Naive thymus-derived CD4-positive, alpha-beta T cell (primary cell): Measurements from ENCODE around the gene TIMD4. TPM values are rescaled to one million over a fixed set of nuclear protein-coding genes. Genes with fewer than 3 reads are reported as not detected.
A peak's percentile ranks its signal among the peaks of the same experiment; 100 is the strongest.

Source experiments
- ATAC-seq: fragments of 150-1000 bp; cut with Tn5 transposase; 2 replicates; pipeline ENCODE4 v1.10.0; 2021; ENCODE audit warnings: mild to moderate bottlenecking, moderate library complexity
- CTCF ChIA-PET: fragments of 350-600 bp; sonication (Branson Sonifier 250); formaldehyde crosslinking; loops from one replicate; lab custom pipeline; 2021; ENCODE audit warnings: antibody characterized with exemption; lab: Charles Lee
- POLR2A ChIA-PET: fragments of 350-600 bp; sonication (Branson Sonifier 250); formaldehyde crosslinking; loops from one replicate; lab custom pipeline; 2021; ENCODE audit warnings: antibody characterized with exemption, inconsistent platforms; lab: Charles Lee
- DNase-seq, 9 donors: peaks; one replicate each; pipeline versions ENCODE4 v3.0.0 to v3.0.0-alpha.2; 2020 to 2022; ENCODE audit warnings: mixed read lengths in 1 of 9
- H3K27ac ChIP-seq: one replicate; pipeline ENCODE4 v1.7.0; 2013; ENCODE audit warnings: mild to moderate bottlenecking, low read depth, low read length, moderate library complexity
- H3K27me3 ChIP-seq, 2 donors: one replicate each; pipeline ENCODE4 v1.7.0; 2013; ENCODE audit warnings: low read length in 2 of 2, mild to moderate bottlenecking in 2 of 2, moderate library complexity in 2 of 2; ENCODE audit not compliant: control insufficient read depth in 2 of 2, insufficient read depth in 2 of 2
- H3K36me3 ChIP-seq, 3 experiments: 1 replicate in 2 of 3; 2 replicates in 1 of 3; pipeline ENCODE4 v1.7.0; 2013; ENCODE audit warnings: low read length in 3 of 3, mild to moderate bottlenecking in 3 of 3, moderate library complexity in 1 of 3; ENCODE audit not compliant: insufficient read depth in 3 of 3, control insufficient read depth in 2 of 3
- H3K4me1 ChIP-seq, 2 donors: one replicate each; pipeline ENCODE4 v1.7.0; 2013; ENCODE audit warnings: low read length in 2 of 2, mild to moderate bottlenecking in 2 of 2, moderate library complexity in 1 of 2; ENCODE audit not compliant: control insufficient read depth in 2 of 2, insufficient read depth in 2 of 2
- H3K4me3 ChIP-seq: 2 replicates; pipeline ENCODE4 v1.7.0; 2013; ENCODE audit warnings: mild to moderate bottlenecking, low read length
- H3K9me3 ChIP-seq, 3 experiments: 1 replicate in 2 of 3; 2 replicates in 1 of 3; pipeline ENCODE4 v1.7.0; 2013; ENCODE audit warnings: low read length in 3 of 3; ENCODE audit not compliant: control insufficient read depth in 2 of 3
- H3K27ac Mint-ChIP-seq, 9 donors: one replicate each; pipeline ENCODE4 v1.8.0; 2020 to 2022; ENCODE audit warnings: mixed read lengths in 9 of 9, mild to moderate bottlenecking in 8 of 9, moderate library complexity in 5 of 9, inconsistent platforms in 2 of 9
- H3K27me3 Mint-ChIP-seq, 5 donors: one replicate each; pipeline ENCODE4 v1.8.0; 2021 to 2022; ENCODE audit warnings: mixed read lengths in 5 of 5, mild to moderate bottlenecking in 1 of 5
- H3K36me3 Mint-ChIP-seq, 5 donors: one replicate each; pipeline ENCODE4 v1.8.0; 2020 to 2022; ENCODE audit warnings: mixed read lengths in 5 of 5, mild to moderate bottlenecking in 3 of 5, inconsistent platforms in 1 of 5
- H3K4me1 Mint-ChIP-seq, 7 donors: one replicate each; pipeline ENCODE4 v1.8.0; 2020 to 2022; ENCODE audit warnings: mixed read lengths in 7 of 7, mild to moderate bottlenecking in 3 of 7, inconsistent platforms in 1 of 7
- H3K4me3 Mint-ChIP-seq, 10 donors: one replicate each; pipeline ENCODE4 v1.8.0; 2020 to 2022; ENCODE audit warnings: mild to moderate bottlenecking in 10 of 10, mixed read lengths in 10 of 10, moderate library complexity in 6 of 10, inconsistent platforms in 2 of 10
- H3K9me3 Mint-ChIP-seq, 11 donors: one replicate each; pipeline ENCODE4 v1.8.0; 2020 to 2022; ENCODE audit warnings: mixed read lengths in 11 of 11, mild to moderate bottlenecking in 4 of 11, inconsistent platforms in 1 of 11, moderate library complexity in 1 of 11
- intact Hi-C, 2 donors: fragments of 100-400 bp; cut with micrococcal nuclease; formaldehyde crosslinking; loops; one replicate each; pipeline ENCODE4 v1.15.1; 2023
- polyA plus RNA-seq, 2 donors: library from polyadenylated mRNA; unstranded; fragments of 300-500 nt; fragmentation: Illumina TruSeq; gene quantifications; one replicate each; pipeline ENCODE4 v1.2.3, GENCODE V29; 2021
- total RNA-seq, 6 experiments: library from RNA in 5 of 6; stranded (reverse) in 5 of 6; gene quantifications; 1 replicate in 5 of 6; 2 replicates in 1 of 6; pipeline ENCODE4 v1.2.3 and lab custom pipeline; 2021 to 2026

The TIMD4 gene
- total and polyA plus RNA-seq, 7 experiments from 2014 or later: 1.6 to 31.1 (median 8.5) TPM

DNA sequence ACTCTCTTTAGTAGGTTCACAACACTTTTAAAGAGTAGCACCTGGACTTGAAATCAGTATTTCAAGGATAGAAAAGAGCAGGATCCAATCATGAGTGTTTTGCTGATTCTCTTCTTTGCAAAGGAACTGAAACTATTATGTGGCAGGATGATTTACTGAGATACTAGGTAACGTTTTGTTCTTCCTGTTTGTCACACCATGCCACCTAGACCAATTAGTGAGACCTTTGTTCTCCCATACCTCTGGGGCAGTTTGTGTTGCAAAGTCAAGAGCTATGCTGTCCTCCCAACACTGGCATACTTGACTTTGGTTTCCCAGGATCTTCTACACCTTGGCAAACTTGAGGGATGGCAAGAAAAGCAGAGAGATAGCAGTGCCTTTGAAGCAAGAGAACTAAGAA lies 69.5 kb downstream of the TIMD4 start:
- no peak for DNase-seq
- peak overlapping the region in 6 of 9 donors; percentile 2 to 93 (median 58) for H3K27ac Mint-ChIP-seq
- peak overlapping the region in 5 of 10 donors; percentile 12 to 58 (median 19) for H3K4me3 Mint-ChIP-seq
- no peaks in the 10 kb centered on the region for H3K27me3 Mint-ChIP-seq
- peaks cover 0 to 32% (median 0%) of the 10 kb centered on the region in 5 donors for H3K36me3 Mint-ChIP-seq
- intact Hi-C loops: loop anchor here (2.0 to 5.0 kb wide), 3 partner anchors 19 to 419 kb away; no protein-coding TSS in a partner anchor
- Histone ChIP-seq H3K4me3 (no peak overlapping the region), H3K27me3 (no peaks in the 10 kb centered on the region), H3K36me3 (no peaks in the 10 kb centered on the region), H3K9me3 (no peaks in the 10 kb centered on the region), H3K27ac (no peak overlapping the region), H3K4me1 (peaks cover 0 to 15% of the 10 kb centered on the region in 2 donors)
- peaks cover 0 to 6% (median 0%) of the 10 kb centered on the region in 11 donors for H3K9me3 Mint-ChIP-seq
- ATAC-seq: no peak
- peaks cover 21 to 52% (median 32%) of the 10 kb centered on the region in 7 donors for H3K4me1 Mint-ChIP-seq
- ChIA-PET CTCF (interaction anchor here (0.6 to 3.2 kb wide), 8 partner anchors 20 to 428 kb away, joined by 3 to 17 read pairs (median 4); no protein-coding TSS in a partner anchor), POLR2A (interaction anchor here (1.0 kb wide), 1 partner anchor 239 kb away, joined by 6 read pairs; no protein-coding TSS in a partner anchor)

DNA sequence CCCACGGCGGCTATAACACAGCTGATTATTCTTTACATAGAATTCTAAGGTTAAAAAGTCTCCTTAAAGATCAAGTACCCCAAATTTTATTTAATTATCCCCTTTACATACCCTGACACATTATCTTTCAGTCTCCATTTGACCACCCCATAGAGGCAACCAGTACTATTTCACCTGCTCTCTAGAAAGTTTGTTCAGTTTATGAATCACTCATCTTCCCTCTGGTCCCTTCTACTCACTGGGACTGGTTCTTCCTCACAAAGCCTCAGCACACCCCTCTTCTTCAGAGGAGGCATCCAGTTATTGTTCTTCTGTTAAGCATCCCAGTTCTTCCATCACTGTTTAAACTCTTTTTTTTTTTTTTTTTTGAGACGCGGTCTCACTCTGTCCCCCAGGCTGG lies 70.2 kb downstream of the TIMD4 start:
- intact Hi-C loops: loop anchor here (1.0 to 5.0 kb wide), 5 partner anchors 20 to 419 kb away; no protein-coding TSS in a partner anchor
- no peaks in the 10 kb centered on the region for H3K9me3 ChIP-seq
- H3K36me3 Mint-ChIP-seq: peaks cover 0 to 27% (median 0%) of the 10 kb centered on the region in 5 donors
- H3K4me1 ChIP-seq: peaks cover 0 to 15% of the 10 kb centered on the region in 2 donors
- H3K9me3 Mint-ChIP-seq: peaks cover 0 to 6% (median 0%) of the 10 kb centered on the region in 11 donors
- no peak for ATAC-seq
- peak overlapping the region in 5 of 9 donors; percentile 3 to 93 (median 43) for H3K27ac Mint-ChIP-seq
- peaks cover 21 to 52% (median 32%) of the 10 kb centered on the region in 7 donors for H3K4me1 Mint-ChIP-seq
- peak overlapping the region in 2 of 10 donors; percentile 49 to 58 for H3K4me3 Mint-ChIP-seq
- H3K4me3 ChIP-seq: no peak overlapping the region
- no peak overlapping the region for H3K27ac ChIP-seq
- H3K27me3 ChIP-seq: no peaks in the 10 kb centered on the region
- no peaks in the 10 kb centered on the region for H3K27me3 Mint-ChIP-seq
- DNase-seq: no peak
- CTCF ChIA-PET: interaction anchor here (0.6 to 3.2 kb wide), 8 partner anchors 34 to 429 kb away, joined by 3 to 17 read pairs (median 4); no protein-coding TSS in a partner anchor
- no peaks in the 10 kb centered on the region for H3K36me3 ChIP-seq
- POLR2A ChIA-PET: interaction anchor here (1.2 kb wide), 1 partner anchor 250 kb away, joined by 3 read pairs; the partner anchor contains the start of gene MED7

DNA sequence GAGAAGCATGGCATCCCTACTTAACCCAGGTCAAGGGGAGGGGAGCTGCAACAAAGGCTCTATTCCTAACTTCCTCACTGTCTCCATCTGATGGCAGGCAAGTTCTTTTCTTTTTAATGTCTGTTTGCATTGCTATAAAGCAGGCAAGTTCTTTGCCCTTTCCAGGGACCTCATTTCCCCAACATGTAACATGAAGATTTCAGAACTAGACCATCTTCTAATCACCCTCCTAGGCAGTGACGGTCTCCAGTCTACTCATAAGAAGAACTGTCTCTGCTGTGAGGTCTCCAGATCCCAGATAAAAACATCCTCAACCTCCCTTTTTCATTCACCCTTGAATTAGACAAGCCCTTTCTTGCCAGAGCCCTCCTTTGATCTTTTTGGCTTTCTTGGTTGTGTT lies 70.8 kb downstream of the TIMD4 start:
- Histone ChIP-seq H3K4me1 (peaks cover 0 to 15% of the 10 kb centered on the region in 2 donors), H3K27me3 (no peaks in the 10 kb centered on the region), H3K9me3 (no peaks in the 10 kb centered on the region), H3K4me3 (no peak overlapping the region), H3K27ac (no peak overlapping the region), H3K36me3 (no peaks in the 10 kb centered on the region)
- ATAC-seq (no peak), DNase-seq (peak in 3 of 9 donors; percentile 9 to 16 (median 10))
- H3K27ac Mint-ChIP-seq: peak overlapping the region in 8 of 9 donors; percentile 3 to 93 (median 44)
- ChIA-PET POLR2A (interaction anchor here (0.5 to 1.2 kb wide), 2 partner anchors 53 to 250 kb away, joined by 3 to 4 read pairs; partner anchors contain the start of gene MED7), CTCF (interaction anchor here (0.6 to 3.2 kb wide), 8 partner anchors 35 to 249 kb away, joined by 3 to 17 read pairs (median 3); no protein-coding TSS in a partner anchor)
- intact Hi-C loops: loop anchor here (1.0 to 5.0 kb wide), 5 partner anchors 21 to 420 kb away; no protein-coding TSS in a partner anchor
- peak overlapping the region in 1 of 10 donors; percentile 7 for H3K4me3 Mint-ChIP-seq
- H3K9me3 Mint-ChIP-seq: peaks cover 0 to 6% (median 0%) of the 10 kb centered on the region in 11 donors
- H3K36me3 Mint-ChIP-seq: peaks cover 0 to 29% (median 0%) of the 10 kb centered on the region in 5 donors
- peaks cover 21 to 54% (median 32%) of the 10 kb centered on the region in 7 donors for H3K4me1 Mint-ChIP-seq
- H3K27me3 Mint-ChIP-seq: no peaks in the 10 kb centered on the region

DNA sequence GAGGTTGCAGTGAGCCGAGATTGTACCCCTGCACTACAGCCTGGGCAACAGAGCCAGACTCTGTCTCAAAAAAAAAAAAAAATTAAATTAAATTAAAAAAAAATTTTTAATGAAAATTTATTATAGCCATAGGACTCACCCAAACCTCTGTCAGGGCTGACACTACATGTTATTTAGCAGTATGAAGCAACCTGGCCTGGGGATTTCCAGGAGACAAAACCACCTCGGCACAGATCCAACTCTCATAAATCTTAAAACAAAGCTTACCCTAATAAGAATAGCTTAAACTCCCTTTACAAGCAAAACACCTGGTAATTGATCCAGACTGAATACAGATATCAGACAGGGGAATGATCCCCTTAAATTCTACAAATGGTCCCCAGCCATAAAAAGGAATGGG lies 74.5 kb downstream of the TIMD4 start:
- Histone ChIP-seq H3K36me3 (no peaks in the 10 kb centered on the region), H3K27me3 (no peaks in the 10 kb centered on the region), H3K4me3 (no peak overlapping the region), H3K9me3 (no peaks in the 10 kb centered on the region), H3K4me1 (peaks cover 0 to 11% of the 10 kb centered on the region in 2 donors), H3K27ac (no peak overlapping the region)
- no peak for ATAC-seq
- H3K27ac Mint-ChIP-seq: peak overlapping the region in 2 of 9 donors; percentile 29 to 69
- no peak for DNase-seq
- peaks cover 0 to 1% (median 0%) of the 10 kb centered on the region in 11 donors for H3K9me3 Mint-ChIP-seq
- H3K36me3 Mint-ChIP-seq: peaks cover 0 to 31% (median 0%) of the 10 kb centered on the region in 5 donors
- ChIA-PET POLR2A (no interaction called here), CTCF (interaction anchor here (0.7 to 1.6 kb wide), 3 partner anchors 46 to 469 kb away, joined by 3 to 4 read pairs (median 4); no protein-coding TSS in a partner anchor)
- intact Hi-C loops: no loop called here
- H3K4me3 Mint-ChIP-seq: no peak overlapping the region
- peaks cover 21 to 42% (median 26%) of the 10 kb centered on the region in 7 donors for H3K4me1 Mint-ChIP-seq
- H3K27me3 Mint-ChIP-seq: peaks cover 0 to 6% (median 0%) of the 10 kb centered on the region in 5 donors

DNA sequence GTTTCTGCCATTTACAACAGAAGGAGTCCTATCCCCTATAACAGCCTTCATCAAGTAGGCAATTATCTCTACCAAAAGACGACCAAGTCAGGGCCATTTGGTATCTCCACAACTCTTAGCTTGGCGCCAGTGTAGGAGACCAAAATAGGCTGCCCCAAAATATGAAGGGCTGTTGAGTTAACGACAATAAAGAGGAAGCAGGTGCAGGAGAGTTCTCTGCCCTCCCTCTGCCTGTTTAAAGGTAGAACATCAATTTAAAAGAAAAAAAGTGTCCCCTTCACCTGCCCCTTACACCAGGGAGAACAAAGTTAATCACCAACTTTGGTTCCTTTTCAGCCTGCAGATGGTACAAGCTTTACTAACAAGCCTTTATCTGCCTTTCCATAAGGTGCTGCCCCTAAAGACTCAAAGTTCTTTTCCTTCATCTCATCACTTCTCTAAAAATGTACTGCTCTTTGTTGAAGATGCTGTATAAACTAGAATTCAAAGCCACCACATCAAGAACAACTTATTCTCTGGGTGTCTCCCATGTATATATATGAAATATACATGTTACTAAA lies 79.6 kb downstream of the TIMD4 start:
- Mint-ChIP-seq H3K4me3 (no peak overlapping the region), H3K27ac (no peak overlapping the region), H3K4me1 (peaks cover 4 to 13% (median 7%) of the 10 kb centered on the region in 7 donors), H3K9me3 (peaks cover 0 to 9% (median 0%) of the 10 kb centered on the region in 11 donors), H3K36me3 (peaks cover 0 to 32% (median 0%) of the 10 kb centered on the region in 5 donors), H3K27me3 (peaks cover 0 to 6% (median 0%) of the 10 kb centered on the region in 5 donors)
- no peaks in the 10 kb centered on the region for H3K36me3 ChIP-seq
- intact Hi-C loops: no loop called here
- DNase-seq (no peak), ATAC-seq (no peak)
- H3K27ac ChIP-seq: no peak overlapping the region
- ChIA-PET CTCF (interaction anchor here (0.6 to 0.7 kb wide), 2 partner anchors 32 to 115 kb away, joined by 3 read pairs; no protein-coding TSS in a partner anchor), POLR2A (no interaction called here)
- peaks cover 0 to 3% of the 10 kb centered on the region in 2 donors for H3K4me1 ChIP-seq
- no peaks in the 10 kb centered on the region for H3K27me3 ChIP-seq
- no peak overlapping the region for H3K4me3 ChIP-seq
- H3K9me3 ChIP-seq: no peaks in the 10 kb centered on the region

DNA sequence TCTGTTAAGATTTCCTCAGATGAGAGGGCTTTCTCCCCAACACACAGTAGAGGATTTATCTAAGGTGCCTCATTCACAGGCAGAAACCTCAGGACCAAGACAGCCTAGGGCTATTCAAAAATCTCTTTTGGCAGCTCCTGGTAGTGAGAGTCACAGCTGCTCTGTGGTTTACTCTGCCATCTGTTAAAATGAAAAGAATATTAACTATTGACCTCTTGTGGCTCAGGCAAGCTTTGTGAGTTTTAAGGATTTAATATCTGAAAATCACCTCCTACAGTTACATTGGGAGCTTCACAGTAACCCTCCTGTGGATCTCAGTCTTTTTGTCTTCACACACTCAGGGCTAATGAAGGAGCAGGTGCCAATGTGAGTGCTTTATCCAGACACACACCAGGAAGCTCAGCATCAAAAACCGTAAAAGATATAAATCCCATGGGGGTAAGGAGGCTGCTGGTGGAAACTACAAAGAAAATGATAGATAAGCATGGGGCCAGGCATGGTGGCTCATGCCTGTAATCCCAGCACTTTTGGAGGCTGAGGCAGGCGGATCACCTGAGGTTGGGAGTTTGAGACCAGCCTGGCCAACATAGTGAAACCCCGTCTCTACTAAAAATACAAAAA lies 83.3 kb downstream of the TIMD4 start:
- Histone ChIP-seq H3K27me3 (no peaks in the 10 kb centered on the region), H3K36me3 (no peaks in the 10 kb centered on the region), H3K27ac (no peak overlapping the region), H3K4me1 (peaks cover 0 to 3% of the 10 kb centered on the region in 2 donors), H3K9me3 (no peaks in the 10 kb centered on the region), H3K4me3 (no peak overlapping the region)
- Mint-ChIP-seq H3K4me1 (peaks cover 2 to 13% (median 7%) of the 10 kb centered on the region in 7 donors), H3K27me3 (no peaks in the 10 kb centered on the region), H3K27ac (no peak overlapping the region), H3K36me3 (peaks cover 0 to 24% (median 0%) of the 10 kb centered on the region in 5 donors), H3K9me3 (peaks cover 0 to 13% (median 0%) of the 10 kb centered on the region in 11 donors), H3K4me3 (no peak overlapping the region)
- DNase-seq: no peak
- ChIA-PET CTCF (no interaction called here), POLR2A (interaction anchor here (0.8 kb wide), 1 partner anchor 60 kb away, joined by 3 read pairs; no protein-coding TSS in a partner anchor)
- ATAC-seq: no peak
- intact Hi-C loops: no loop called here
